ENCODE results near the gene TECR.

GRCh38 chr19:14536926-14537692 is 7.7 kb downstream of the TECR start:
- TF ChIP-seq POLR2A (IDR thresholded peaks at IDR 0.05): no peak
- TF ChIP-seq CTCF (IDR thresholded peaks at IDR 0.05): no peak
- no peak for TF ChIP-seq POLR2AphosphoS5 (IDR thresholded peaks at IDR 0.05)
